ENCODE results near the gene MBNL2. TPM values are rescaled to one million over a fixed set of nuclear protein-coding genes. Genes with fewer than 3 reads are reported as not detected.

MBNL2 gene
- total RNA-seq, 1 donor from 2014 or later: 16.9 TPM

DNA sequence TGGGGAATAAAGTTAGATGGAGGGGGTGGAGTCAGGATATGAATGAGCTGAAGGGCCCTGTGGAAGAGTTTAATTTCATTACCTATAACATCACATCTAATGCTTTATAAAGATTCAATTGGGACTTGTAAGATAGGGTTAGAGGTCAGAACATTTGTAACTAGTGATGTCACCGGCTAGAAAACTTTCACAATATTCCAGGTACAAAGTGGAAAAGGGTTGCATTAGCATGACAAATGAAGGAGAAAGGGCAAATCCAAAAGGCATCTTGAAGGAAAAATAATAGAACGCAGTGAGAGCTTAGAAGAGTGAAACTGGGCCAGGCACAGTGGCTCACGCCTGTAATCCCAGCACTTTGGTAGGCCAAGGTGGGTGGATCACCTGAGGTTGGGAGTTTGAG, 7.6 kb downstream of the MBNL2 start:
- DNase-seq (ENCODE audit: low read depth, low spot score): no peak
- TF ChIP-seq, protein P1, sequence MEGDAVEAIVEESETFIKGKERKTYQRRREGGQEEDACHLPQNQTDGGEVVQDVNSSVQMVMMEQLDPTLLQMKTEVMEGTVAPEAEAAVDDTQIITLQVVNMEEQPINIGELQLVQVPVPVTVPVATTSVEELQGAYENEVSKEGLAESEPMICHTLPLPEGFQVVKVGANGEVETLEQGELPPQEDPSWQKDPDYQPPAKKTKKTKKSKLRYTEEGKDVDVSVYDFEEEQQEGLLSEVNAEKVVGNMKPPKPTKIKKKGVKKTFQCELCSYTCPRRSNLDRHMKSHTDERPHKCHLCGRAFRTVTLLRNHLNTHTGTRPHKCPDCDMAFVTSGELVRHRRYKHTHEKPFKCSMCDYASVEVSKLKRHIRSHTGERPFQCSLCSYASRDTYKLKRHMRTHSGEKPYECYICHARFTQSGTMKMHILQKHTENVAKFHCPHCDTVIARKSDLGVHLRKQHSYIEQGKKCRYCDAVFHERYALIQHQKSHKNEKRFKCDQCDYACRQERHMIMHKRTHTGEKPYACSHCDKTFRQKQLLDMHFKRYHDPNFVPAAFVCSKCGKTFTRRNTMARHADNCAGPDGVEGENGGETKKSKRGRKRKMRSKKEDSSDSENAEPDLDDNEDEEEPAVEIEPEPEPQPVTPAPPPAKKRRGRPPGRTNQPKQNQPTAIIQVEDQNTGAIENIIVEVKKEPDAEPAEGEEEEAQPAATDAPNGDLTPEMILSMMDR (conservative IDR thresholded peaks at IDR 0.05): no peak
- H3K27ac Mint-ChIP-seq (ENCODE audit: unreplicated experiment): no peak overlapping the region
- H3K36me3 Mint-ChIP-seq (ENCODE audit: low read depth): peaks cover 17% of the 10 kb centered on the region
- H3K4me1 Mint-ChIP-seq: peaks cover 55% of the 10 kb centered on the region
- no peak overlapping the region for H3K4me3 Mint-ChIP-seq
- no peaks in the 10 kb centered on the region for H3K27me3 Mint-ChIP-seq (ENCODE audit: low read depth)
- H3K9me3 Mint-ChIP-seq: peaks cover 3% of the 10 kb centered on the region

- peaks cover 58% of the 10 kb centered on the region for H3K4me1 Mint-ChIP-seq
- H3K4me3 Mint-ChIP-seq: no peak overlapping the region
- H3K27me3 Mint-ChIP-seq (ENCODE audit: low read depth): no peaks in the 10 kb centered on the region
- TF ChIP-seq, protein P1 (conservative IDR thresholded peaks at IDR 0.05): no peak
- DNase-seq (ENCODE audit: low read depth, low spot score): no peak
- peaks cover 3% of the 10 kb centered on the region for H3K9me3 Mint-ChIP-seq
- H3K27ac Mint-ChIP-seq (ENCODE audit: unreplicated experiment): no peak overlapping the region
- peaks cover 18% of the 10 kb centered on the region for H3K36me3 Mint-ChIP-seq (ENCODE audit: low read depth)
Observed at GRCh38 chr13:97231118-97231828, 9.1 kb downstream of the MBNL2 start.

DNA sequence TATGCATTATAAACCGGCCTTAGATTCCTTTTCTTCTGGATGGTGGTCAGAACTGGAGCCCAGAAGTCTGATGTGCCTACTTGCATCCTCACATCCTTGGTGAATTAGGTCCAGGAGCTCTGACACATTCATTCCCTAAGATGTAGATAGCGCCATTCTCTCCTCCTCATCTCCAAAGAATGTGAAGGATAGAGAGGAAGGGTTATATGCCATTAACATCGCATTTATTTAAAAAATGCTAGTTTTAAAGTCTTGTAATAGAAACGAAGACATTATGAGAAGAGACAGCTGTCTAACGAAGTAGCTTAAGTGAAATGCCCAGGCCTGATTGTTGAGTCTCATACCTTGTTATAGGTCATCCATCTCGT, 9.7 kb downstream of the MBNL2 start:
- peaks cover 3% of the 10 kb centered on the region for H3K9me3 Mint-ChIP-seq
- H3K36me3 Mint-ChIP-seq (ENCODE audit: low read depth): peaks cover 18% of the 10 kb centered on the region
- peaks cover 60% of the 10 kb centered on the region for H3K4me1 Mint-ChIP-seq
- H3K27ac Mint-ChIP-seq (ENCODE audit: unreplicated experiment): peak overlapping the region; percentile 37
- DNase-seq (ENCODE audit: low read depth, low spot score): no peak
- TF ChIP-seq, protein P1 (conservative IDR thresholded peaks at IDR 0.05): no peak
- no peak overlapping the region for H3K4me3 Mint-ChIP-seq
- H3K27me3 Mint-ChIP-seq (ENCODE audit: low read depth): no peaks in the 10 kb centered on the region

DNA sequence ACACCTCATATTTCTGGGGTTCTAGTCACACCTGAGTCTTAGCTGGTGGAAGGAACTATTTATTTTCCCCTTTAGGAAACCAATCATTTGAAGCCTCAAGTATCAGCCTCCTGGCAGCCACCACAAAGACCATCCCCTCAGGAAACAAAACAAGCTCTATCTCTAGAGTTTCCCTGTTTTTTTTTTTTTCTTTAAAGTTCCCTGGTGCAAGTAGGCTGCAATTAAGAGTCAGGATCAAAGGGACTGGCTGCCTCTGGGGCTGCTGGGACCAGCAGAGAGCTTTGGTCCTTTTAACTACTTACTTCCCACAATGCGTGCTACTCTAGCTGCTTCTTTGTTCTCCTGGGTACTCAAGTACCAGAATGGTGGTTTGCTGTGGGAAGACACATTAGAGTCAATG, 11.4 kb downstream of the MBNL2 start:
- H3K27ac Mint-ChIP-seq (ENCODE audit: unreplicated experiment): peak overlapping the region; percentile 94
- TF ChIP-seq, protein P1 (conservative IDR thresholded peaks at IDR 0.05): no peak
- peak overlapping the region; percentile 66 for H3K4me3 Mint-ChIP-seq
- peaks cover 62% of the 10 kb centered on the region for H3K4me1 Mint-ChIP-seq
- peaks cover 3% of the 10 kb centered on the region for H3K9me3 Mint-ChIP-seq
- H3K36me3 Mint-ChIP-seq (ENCODE audit: low read depth): peaks cover 18% of the 10 kb centered on the region
- DNase-seq (ENCODE audit: low read depth, low spot score): no peak
- no peaks in the 10 kb centered on the region for H3K27me3 Mint-ChIP-seq (ENCODE audit: low read depth)

DNA sequence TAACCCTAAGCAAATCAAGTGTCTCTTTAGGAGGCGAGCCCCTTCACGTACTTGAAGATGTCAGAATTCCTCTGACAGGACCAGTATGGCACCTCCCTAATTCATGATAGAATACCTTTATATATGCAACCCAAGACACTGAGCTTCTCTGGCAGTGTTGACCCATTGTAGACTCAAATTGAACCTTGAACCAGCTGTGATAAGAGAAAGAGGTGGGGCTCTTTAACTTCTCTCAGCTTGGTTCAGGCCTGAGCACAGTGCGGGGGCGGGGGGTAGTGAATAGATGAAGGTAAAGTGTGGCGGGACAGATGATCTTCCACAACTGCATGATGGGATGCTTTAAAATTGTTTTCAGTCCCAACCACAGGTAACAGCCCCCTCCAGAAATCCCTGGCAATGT, 12.1 kb downstream of the MBNL2 start:
- Mint-ChIP-seq H3K4me3 (no peak overlapping the region), H3K27ac (ENCODE audit: unreplicated experiment) (peak overlapping the region; percentile 65), H3K4me1 (peaks cover 68% of the 10 kb centered on the region), H3K9me3 (peaks cover 3% of the 10 kb centered on the region), H3K27me3 (ENCODE audit: low read depth) (no peaks in the 10 kb centered on the region), H3K36me3 (ENCODE audit: low read depth) (peaks cover 18% of the 10 kb centered on the region)
- no peak for DNase-seq (ENCODE audit: low read depth, low spot score)
- TF ChIP-seq, protein P1 (conservative IDR thresholded peaks at IDR 0.05): no peak

Data from neural crest cell (in vitro differentiated cells).